Kidney (tissue), 14 donors: Measurements from ENCODE around the gene MAL. TPM values are rescaled to one million over a fixed set of nuclear protein-coding genes. Genes with fewer than 3 reads are reported as not detected.
"Not testable (repeated sequence)": the region's sequence is repeated elsewhere in the genome, so short reads cannot be mapped to it uniquely, and the experiment has no call there.

ENCODE experiments used
- DNase-seq, 5 donors: peaks; one replicate each; pipeline ENCODE4 v3.0.0-alpha.2; 2013 to 2020
- FAIRE-seq: peaks from 2 replicates; lab custom pipeline; 2012; peaks lifted over from hg19 to GRCh38; lab: Jason Lieb, UNC
- H3K27ac ChIP-seq, 2 donors: one replicate each; pipeline ENCODE4 v1.7.0; 2013; ENCODE audit warnings: low read depth in 2 of 2, low read length in 2 of 2, inconsistent platforms in 1 of 2
- H3K27me3 ChIP-seq: one replicate; pipeline ENCODE4 v1.7.1; 2013; ENCODE audit warnings: low read length, inconsistent platforms; ENCODE audit not compliant: control insufficient read depth, insufficient read depth
- H3K36me3 ChIP-seq, 3 donors: one replicate each; pipeline versions ENCODE4 v1.7.0 to v1.7.1; 2013; ENCODE audit warnings: low read length in 3 of 3, control low read depth in 1 of 3, inconsistent platforms in 1 of 3; ENCODE audit not compliant: insufficient read depth in 3 of 3, control insufficient read depth in 2 of 3
- H3K4me1 ChIP-seq, 3 donors: one replicate each; pipeline versions ENCODE4 v1.7.0 to v1.7.1; 2013; ENCODE audit warnings: low read length in 3 of 3, inconsistent platforms in 1 of 3, low read depth in 1 of 3; ENCODE audit not compliant: control insufficient read depth in 2 of 3, insufficient read depth in 2 of 3
- H3K4me3 ChIP-seq, 3 donors: one replicate each; pipeline versions ENCODE4 v1.7.0 to v1.8.1; 2013; ENCODE audit warnings: low read length in 3 of 3, control low read depth in 1 of 3, inconsistent platforms in 1 of 3
- H3K9ac ChIP-seq, 3 donors: one replicate each; pipeline versions ENCODE4 v1.7.0 to v1.7.1; 2013; ENCODE audit warnings: low read length in 3 of 3, control low read depth in 1 of 3, inconsistent platforms in 1 of 3
- H3K9me3 ChIP-seq, 3 donors: one replicate each; pipeline versions ENCODE4 v1.7.0 to v1.7.1; 2013; ENCODE audit warnings: low read length in 3 of 3, control low read depth in 1 of 3, inconsistent platforms in 1 of 3; ENCODE audit not compliant: control insufficient read depth in 2 of 3, insufficient read depth in 1 of 3
- intact Hi-C: fragments of 100-400 bp; cut with DNase I; formaldehyde crosslinking; loops from one replicate; pipeline ENCODE4 v1.11.1; 2022
- polyA plus RNA-seq: library from polyadenylated mRNA; stranded (reverse); fragments of 350-450 nt; fragmentation: Illumina TruSeq; extraction: RNeasy Lipid Tissue Mini Kit (QIAGEN cat#74804); gene quantifications from one replicate; pipeline ENCODE4 v1.2.3, GENCODE V29; 2014; ENCODE audit warnings: low read depth, low replicate concordance; ENCODE audit not compliant: insufficient read depth
- total RNA-seq: library from RNA; stranded (reverse); fragmentation: NEBNext Ultra II Directional; extraction: Animal tissue kit (Norgen Biotek cat#: 25700); gene quantifications from one replicate; pipeline ENCODE4 v1.2.1, GENCODE V29; 2021
- TF ChIP-seq, protein P1 (sequence below): IDR thresholded peaks from 3 replicates; pipeline ENCODE4 v1.5.1; 2012; ENCODE audit warnings: mild to moderate bottlenecking, moderate library complexity, borderline replicate concordance; ENCODE audit not compliant: insufficient read depth; ENCODE audit errors: extremely low read depth
- donor health status: control.
- donor health status: control.
- donor health status: control.
- donor health status: control.
- donor health status: control.
- donor health status: DM: yes; HTN: yes; CAD: no.
- donor health status: Normal renal cell carcinoma (clear cell type).

The MAL gene
- total and polyA plus RNA-seq, 2 donors from 2014 or later: 477 to 1,006 TPM

DNA sequence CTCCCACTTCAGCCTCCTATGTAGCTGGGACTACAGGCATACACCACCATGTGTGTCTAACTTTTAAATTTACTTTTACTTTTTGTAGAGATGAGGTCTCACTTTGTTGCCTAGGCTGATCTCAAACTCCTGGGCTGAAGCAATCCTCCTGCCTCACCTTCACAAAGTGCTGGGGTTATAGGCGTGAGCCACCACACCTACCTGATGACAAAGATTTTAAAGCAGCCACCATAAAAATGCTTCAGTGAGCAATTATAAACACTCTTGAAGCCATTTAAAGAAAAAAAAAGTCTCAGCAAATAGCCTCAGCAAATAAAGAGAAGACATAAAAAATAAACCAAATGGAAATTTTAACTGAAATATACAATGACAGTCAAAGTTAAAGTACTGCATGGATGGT, 60.5 kb downstream of the MAL start:
- intact Hi-C loops: no loop called here
- DNase-seq (no peak), FAIRE-seq (no peak)
- no peaks in the 10 kb centered on the region for H3K27me3 ChIP-seq
- no peak overlapping the region for H3K4me3 ChIP-seq
- TF ChIP-seq, protein P1, sequence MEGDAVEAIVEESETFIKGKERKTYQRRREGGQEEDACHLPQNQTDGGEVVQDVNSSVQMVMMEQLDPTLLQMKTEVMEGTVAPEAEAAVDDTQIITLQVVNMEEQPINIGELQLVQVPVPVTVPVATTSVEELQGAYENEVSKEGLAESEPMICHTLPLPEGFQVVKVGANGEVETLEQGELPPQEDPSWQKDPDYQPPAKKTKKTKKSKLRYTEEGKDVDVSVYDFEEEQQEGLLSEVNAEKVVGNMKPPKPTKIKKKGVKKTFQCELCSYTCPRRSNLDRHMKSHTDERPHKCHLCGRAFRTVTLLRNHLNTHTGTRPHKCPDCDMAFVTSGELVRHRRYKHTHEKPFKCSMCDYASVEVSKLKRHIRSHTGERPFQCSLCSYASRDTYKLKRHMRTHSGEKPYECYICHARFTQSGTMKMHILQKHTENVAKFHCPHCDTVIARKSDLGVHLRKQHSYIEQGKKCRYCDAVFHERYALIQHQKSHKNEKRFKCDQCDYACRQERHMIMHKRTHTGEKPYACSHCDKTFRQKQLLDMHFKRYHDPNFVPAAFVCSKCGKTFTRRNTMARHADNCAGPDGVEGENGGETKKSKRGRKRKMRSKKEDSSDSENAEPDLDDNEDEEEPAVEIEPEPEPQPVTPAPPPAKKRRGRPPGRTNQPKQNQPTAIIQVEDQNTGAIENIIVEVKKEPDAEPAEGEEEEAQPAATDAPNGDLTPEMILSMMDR: no peak
- H3K27ac ChIP-seq: no peak overlapping the region
- no peaks in the 10 kb centered on the region for H3K9me3 ChIP-seq
- H3K4me1 ChIP-seq: no peaks in the 10 kb centered on the region
- H3K36me3 ChIP-seq: peaks cover 6 to 22% (median 21%) of the 10 kb centered on the region in 3 donors
- no peak overlapping the region for H3K9ac ChIP-seq

DNA sequence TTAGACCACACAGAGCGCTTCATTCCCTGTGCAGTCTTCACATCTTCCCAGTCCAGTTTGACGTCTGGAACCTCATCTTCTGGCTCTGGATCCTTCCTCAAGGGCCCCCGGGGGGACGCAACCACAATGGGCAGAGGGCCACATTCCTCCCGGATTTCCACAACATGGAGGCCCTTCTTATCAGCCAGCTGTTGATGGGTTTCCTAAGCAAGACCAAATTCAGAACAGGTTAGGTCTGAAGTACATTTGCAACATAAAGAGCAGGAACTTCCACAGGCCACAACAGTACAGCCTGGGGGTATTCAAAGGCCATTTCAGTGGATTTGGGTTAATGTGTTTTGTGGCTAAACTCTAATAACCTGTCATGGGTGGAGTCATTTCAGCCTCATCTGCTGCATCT, 61.9 kb downstream of the MAL start:
- Histone ChIP-seq H3K4me3 (no peak overlapping the region), H3K9me3 (no peaks in the 10 kb centered on the region), H3K36me3 (peaks cover 6 to 29% (median 29%) of the 10 kb centered on the region in 3 donors), H3K27me3 (no peaks in the 10 kb centered on the region), H3K27ac (no peak overlapping the region), H3K4me1 (no peaks in the 10 kb centered on the region), H3K9ac (no peak overlapping the region)
- no peak for DNase-seq
- FAIRE-seq: no peak
- TF ChIP-seq, protein P1: no peak
- intact Hi-C loops: no loop called here

DNA sequence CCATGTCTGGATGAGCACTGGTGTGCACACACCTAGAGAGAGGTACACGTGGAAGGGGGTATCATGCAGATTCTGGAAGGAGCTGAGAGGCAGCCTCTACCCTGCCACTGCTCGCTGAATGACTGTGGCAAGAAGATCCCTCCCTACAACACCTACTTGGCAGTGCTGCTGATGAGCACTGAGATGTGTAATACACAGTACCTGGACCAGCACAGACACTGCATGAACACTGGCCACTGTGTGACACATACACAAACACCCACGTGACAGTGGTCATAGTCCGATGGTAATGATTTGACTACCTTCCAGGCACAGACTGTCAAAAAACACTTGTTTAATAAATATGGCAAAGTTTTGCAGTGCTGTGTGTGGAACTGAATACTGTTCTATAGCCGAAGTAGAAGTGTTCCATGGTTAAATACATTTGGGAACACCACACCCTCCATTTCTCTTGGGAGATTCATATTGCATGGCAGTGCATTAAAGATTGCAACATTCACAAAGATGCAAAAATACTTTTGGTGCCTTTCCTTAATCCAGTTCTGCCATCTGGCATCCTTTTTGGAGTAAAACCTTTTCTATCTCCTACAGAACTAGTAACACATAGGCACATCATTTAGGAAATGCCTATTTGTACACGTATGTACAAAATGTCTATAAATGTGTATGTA, 66.5 kb downstream of the MAL start:
- H3K27me3 ChIP-seq: no peaks in the 10 kb centered on the region
- no peak for FAIRE-seq
- H3K27ac ChIP-seq: no peak overlapping the region
- no peak for DNase-seq
- no peaks in the 10 kb centered on the region for H3K9me3 ChIP-seq
- intact Hi-C loops: no loop called here
- H3K4me1 ChIP-seq: no peaks in the 10 kb centered on the region
- H3K4me3 ChIP-seq: no peak overlapping the region
- H3K9ac ChIP-seq: no peak overlapping the region
- TF ChIP-seq, protein P1: no peak
- peaks cover 4 to 23% (median 13%) of the 10 kb centered on the region in 3 donors for H3K36me3 ChIP-seq

DNA sequence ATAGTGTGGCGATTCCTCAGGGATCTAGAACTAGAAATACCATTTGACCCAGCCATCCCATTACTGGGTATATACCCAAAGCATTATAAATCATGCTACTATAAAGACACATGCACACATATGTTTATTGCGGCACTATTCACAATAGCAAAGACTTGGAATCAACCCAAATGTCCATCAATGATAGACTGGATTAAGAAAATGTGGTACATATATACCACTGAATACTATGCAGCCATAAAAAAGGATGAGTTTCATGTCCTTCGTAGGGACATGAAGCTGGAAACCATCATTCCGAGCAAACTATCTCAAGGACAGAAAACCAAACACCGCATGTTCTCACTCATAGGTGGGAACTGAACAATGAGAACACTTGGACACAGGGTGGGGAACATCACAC, 72.8 kb downstream of the MAL start:
- intact Hi-C loops, H3K9ac ChIP-seq, H3K4me1 ChIP-seq, H3K9me3 ChIP-seq, DNase-seq, H3K4me3 ChIP-seq, FAIRE-seq, H3K27ac ChIP-seq, H3K27me3 ChIP-seq: not testable (repeated sequence)
- peaks cover 8 to 23% (median 11%) of the 10 kb centered on the region in 3 donors for H3K36me3 ChIP-seq
